ENCODE data around the gene CLC.
"Not testable (repeated sequence)": the region's sequence is repeated elsewhere in the genome, so short reads cannot be mapped to it uniquely, and the experiment has no call there.

CLC gene

GRCh38 chr19:39729594-39729993 is 8.2 kb downstream of the CLC start:
- DNase-seq (ENCODE audit: low read depth in 3 of 3, low spot score in 1 of 3): no peak

- no peak for DNase-seq (ENCODE audit: low read depth in 3 of 3, low spot score in 1 of 3)
Observed at GRCh38 chr19:39728040-39728439, 9.8 kb downstream of the CLC start.

- DNase-seq (ENCODE audit: low read depth in 3 of 3, low spot score in 1 of 3): no peak
Observed at GRCh38 chr19:39727070-39727800, 10.6 kb downstream of the CLC start.

- DNase-seq (ENCODE audit: low read depth in 3 of 3, low spot score in 1 of 3): no peak
Observed at GRCh38 chr19:39725995-39726394, 11.8 kb downstream of the CLC start.

- not testable (repeated sequence) for DNase-seq (ENCODE audit: low read depth in 3 of 3, low spot score in 1 of 3)
Observed at GRCh38 chr19:39720144-39720543, 17.7 kb downstream of the CLC start.

- DNase-seq (ENCODE audit: low read depth in 3 of 3, low spot score in 1 of 3): no peak
Observed at GRCh38 chr19:39710333-39710890, 27.4 kb downstream of the CLC start.

- DNase-seq (ENCODE audit: low read depth in 3 of 3, low spot score in 1 of 3): no peak
Observed at GRCh38 chr19:39709026-39709872, 28.6 kb downstream of the CLC start.

- DNase-seq (ENCODE audit: low read depth in 3 of 3, low spot score in 1 of 3): no peak
Observed at GRCh38 chr19:39708594-39708993, 29.2 kb downstream of the CLC start.

GRCh38 chr19:39705578-39706188 is 32.1 kb downstream of the CLC start:
- DNase-seq (ENCODE audit: low read depth in 3 of 3, low spot score in 1 of 3): no peak

GRCh38 chr19:39704181-39705044 is 33.4 kb downstream of the CLC start, which contains the start of gene LGALS14:
TSS of gene LGALS14 (plus strand) at chr19:39704481. CDS start at chr19:39704529, 48 bp downstream.
- no peak for DNase-seq (ENCODE audit: low read depth in 3 of 3, low spot score in 1 of 3)

- no peak for DNase-seq (ENCODE audit: low read depth in 3 of 3, low spot score in 1 of 3)
Observed at GRCh38 chr19:39701291-39701690, 36.5 kb downstream of the CLC start.

GRCh38 chr19:39698535-39698934 is 39.3 kb downstream of the CLC start:
- no peak for DNase-seq (ENCODE audit: low read depth in 3 of 3, low spot score in 1 of 3)

- DNase-seq (ENCODE audit: low read depth in 3 of 3, low spot score in 1 of 3): no peak
Observed at GRCh38 chr19:39696387-39696786, 41.4 kb downstream of the CLC start.

- no peak for DNase-seq (ENCODE audit: low read depth in 3 of 3, low spot score in 1 of 3)
Observed at GRCh38 chr19:39695759-39696158, 42.1 kb downstream of the CLC start.

GRCh38 chr19:39692822-39693221 is 45.0 kb downstream of the CLC start:
- no peak for DNase-seq (ENCODE audit: low read depth in 3 of 3, low spot score in 1 of 3)

- DNase-seq (ENCODE audit: low read depth in 3 of 3, low spot score in 1 of 3): no peak
Observed at GRCh38 chr19:39692166-39692565, 45.7 kb downstream of the CLC start.

GRCh38 chr19:39688637-39689036 is 49.2 kb downstream of the CLC start:
- DNase-seq (ENCODE audit: low read depth in 3 of 3, low spot score in 1 of 3): not testable (repeated sequence)

GRCh38 chr19:39686739-39687138 is 51.1 kb downstream of the CLC start:
- DNase-seq (ENCODE audit: low read depth in 3 of 3, low spot score in 1 of 3): no peak

GRCh38 chr19:39684267-39684666 is 53.6 kb downstream of the CLC start:
- no peak for DNase-seq (ENCODE audit: low read depth in 3 of 3, low spot score in 1 of 3)

GRCh38 chr19:39681416-39681815 is 56.4 kb downstream of the CLC start:
- no peak for DNase-seq (ENCODE audit: low read depth in 3 of 3, low spot score in 1 of 3)

Data from stimulated activated CD4-positive, alpha-beta T cell treated with anti-CD3 and anti-CD28 coated beads, TNF-alpha, amount 100 ng/mL, for 1 hour (primary cell).